Skin of body (tissue), 2 donors: ENCODE data around the gene SYNGR3. TPM values are rescaled to one million over a fixed set of nuclear protein-coding genes. Genes with fewer than 3 reads are reported as not detected.
"Not testable (repeated sequence)": the region's sequence is repeated elsewhere in the genome, so short reads cannot be mapped to it uniquely, and the experiment has no call there.

Experiments
- DNase-seq: peaks from one replicate; lab custom pipeline; 2025; lab: John Stamatoyannopoulos, UW
- total RNA-seq: library from RNA; depleted of rRNA; stranded (reverse); fragments of >200 nt; gene quantifications from one replicate; pipeline ENCODE4 v1.2.3, GENCODE V29; 2014

The SYNGR3 gene, protein sequence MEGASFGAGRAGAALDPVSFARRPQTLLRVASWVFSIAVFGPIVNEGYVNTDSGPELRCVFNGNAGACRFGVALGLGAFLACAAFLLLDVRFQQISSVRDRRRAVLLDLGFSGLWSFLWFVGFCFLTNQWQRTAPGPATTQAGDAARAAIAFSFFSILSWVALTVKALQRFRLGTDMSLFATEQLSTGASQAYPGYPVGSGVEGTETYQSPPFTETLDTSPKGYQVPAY
- 0.69 TPM for total RNA-seq

DNA sequence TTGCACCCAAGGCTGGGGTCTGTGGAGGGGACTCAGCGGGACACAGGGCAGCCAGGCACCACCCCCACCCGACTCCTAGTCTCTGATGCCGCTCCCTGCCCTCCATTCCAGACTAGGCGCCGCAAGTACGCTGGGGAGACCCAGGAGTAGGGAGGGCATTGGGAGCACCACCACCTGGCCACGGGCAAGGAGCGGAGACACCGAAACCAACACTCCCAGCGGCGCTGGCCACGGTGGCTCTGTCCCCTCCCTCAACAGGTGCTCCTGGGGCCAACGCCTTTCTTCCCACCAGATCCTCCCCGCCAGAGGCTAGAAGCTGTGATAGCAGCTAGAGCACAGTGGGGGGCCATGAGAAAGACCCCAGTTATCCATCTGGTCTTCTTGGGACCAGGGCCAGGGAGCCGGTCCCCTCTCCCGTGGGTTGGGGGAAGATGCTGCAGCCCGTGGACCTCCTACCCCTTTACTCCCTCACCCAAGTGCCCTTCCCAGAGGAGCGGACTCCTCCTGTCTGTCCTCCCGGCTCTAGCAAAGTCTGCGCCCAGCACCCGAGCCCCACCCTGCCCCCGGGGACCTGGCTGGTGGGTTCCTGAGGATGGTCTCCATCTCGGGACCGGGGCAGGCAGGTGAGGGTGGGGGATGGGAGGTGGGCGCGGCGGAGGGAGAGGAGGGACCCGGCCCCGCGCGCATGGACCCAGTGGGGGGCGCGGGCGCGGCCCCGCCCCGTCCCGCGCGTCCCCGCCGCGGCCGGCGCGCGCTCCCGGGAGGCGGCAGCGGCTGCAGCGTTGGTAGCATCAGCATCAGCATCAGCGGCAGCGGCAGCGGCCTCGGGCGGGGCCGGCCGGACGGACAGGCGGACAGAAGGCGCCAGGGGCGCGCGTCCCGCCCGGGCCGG, at the start of gene SYNGR3:
TSS of gene SYNGR3 (plus strand) at position 762 of the 892 bp plus-strand sequence. CDS start 133 bp downstream, outside the sequence.
- DNase-seq, result no peak

DNA sequence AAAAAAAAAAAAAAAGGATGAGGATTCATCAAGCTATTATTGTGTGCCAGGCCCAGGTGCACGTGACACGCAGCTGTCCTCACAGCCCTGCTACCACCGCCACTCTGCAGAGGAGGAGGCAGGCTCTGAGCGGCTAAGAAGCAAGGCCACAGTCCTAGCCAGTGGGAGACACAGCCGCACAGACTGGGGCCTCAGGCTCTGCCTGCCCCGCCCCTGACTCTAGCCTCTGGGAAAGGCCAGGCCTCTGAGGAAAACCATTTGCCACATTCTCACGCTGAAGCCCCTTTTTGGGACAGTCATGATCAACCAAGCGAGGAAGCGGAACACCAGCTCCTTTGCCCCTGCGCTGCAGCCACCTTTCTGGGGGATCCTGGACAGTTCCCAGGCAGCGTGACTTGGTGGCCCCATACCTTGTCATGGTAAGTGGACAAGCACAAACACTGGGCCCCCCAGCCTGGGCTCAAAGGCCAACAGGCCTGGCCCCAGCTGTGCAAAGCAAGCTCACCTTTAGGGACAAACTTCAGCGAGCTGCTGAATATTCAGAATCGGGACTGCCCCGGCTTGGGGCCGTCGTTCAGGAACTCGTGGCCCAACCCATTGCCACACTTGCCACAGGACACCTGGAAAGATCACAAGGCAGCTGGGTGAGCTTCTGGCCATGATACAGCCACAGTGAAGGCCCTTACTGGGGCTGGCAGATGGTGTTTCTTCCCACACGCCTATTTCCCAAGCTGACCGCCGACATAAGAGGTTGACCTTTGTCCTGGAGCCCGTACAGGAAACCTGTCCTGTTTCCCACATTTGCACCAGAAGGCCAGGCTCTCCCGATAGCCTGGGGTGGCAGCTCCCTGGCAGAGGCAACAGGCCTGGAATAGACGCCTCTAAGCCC, 49.3 kb upstream of the SYNGR3 start:
- no peak for DNase-seq

DNA sequence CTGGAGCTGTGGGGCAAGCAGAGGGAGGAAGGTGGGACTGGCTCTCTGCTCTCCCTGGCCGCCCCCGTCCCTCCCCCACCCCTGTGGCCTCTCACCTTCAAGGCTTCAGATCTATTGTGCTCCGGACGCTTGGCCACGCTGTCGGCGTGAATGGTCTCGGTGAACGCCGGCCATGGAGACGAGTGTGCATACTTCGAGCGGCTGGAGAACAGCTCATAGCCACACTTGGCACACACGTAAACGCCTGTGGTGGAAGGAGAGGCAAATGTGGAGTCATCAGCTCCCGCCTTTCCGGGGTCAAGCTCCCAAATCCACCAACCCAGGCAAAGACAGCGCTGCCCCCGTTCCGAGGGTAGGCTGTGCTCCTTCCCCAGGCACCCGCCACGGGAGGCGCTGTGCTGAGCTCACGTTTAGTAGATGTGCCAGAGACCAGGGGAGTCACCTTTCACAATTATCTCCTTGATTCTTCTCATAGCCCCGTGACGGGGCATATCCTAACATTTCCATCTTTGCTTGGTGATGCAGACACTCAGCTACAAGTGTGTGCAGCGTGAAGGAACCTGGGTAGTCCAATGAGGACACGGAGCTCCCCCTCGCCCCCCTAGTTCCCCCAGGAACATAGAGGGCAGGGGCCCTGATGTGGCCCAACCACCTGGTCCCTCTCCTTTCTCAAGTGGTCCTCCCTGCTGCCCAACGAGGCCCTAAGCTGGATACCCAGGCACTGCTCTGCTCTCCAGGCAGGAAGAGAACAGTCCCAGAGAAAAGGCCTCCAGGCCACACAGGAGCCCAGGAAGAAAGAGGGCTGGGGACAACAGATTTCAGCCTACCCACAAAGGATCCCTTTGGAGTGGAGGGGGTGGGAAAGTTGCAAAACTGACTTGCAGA, 48.4 kb upstream of the SYNGR3 start:
- no peak for DNase-seq

DNA sequence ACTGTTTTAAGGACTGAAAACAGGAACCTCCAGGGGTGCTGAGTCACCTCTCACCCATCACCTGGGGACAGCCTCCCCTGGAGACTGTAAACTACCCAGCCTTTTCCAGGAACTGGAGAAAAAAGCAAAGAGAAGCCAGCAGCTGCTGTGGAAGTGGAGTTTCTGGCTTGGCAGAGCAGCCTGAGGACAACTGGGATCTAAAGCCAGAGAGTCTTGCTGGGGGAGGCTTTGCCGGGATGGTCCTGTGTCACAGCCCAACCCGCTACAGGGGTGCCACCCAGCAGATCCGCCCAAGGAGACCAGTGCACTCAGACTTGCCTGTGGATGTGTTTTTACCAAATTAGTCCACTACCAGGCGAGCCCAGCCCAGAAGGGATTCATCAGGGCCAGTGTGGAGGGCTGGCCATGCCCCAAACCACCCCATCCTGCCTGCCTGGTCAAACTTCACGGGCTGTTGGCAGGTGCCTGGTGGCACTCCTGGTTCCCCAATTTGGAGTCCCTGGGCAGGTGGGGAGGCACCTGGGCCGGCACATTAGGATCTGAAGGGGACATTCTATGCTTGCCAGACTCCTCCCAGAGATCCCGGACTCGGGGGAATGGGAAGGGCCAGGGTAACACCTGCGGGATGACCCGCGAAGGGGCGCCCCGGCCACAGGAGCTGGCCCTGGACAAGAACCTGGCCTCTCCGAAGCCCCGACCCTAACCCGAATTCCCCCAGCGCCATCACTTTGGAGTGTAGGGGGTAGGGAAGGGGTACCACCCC, 47.5 kb upstream of the SYNGR3 start:
- DNase-seq, result no peak

DNA sequence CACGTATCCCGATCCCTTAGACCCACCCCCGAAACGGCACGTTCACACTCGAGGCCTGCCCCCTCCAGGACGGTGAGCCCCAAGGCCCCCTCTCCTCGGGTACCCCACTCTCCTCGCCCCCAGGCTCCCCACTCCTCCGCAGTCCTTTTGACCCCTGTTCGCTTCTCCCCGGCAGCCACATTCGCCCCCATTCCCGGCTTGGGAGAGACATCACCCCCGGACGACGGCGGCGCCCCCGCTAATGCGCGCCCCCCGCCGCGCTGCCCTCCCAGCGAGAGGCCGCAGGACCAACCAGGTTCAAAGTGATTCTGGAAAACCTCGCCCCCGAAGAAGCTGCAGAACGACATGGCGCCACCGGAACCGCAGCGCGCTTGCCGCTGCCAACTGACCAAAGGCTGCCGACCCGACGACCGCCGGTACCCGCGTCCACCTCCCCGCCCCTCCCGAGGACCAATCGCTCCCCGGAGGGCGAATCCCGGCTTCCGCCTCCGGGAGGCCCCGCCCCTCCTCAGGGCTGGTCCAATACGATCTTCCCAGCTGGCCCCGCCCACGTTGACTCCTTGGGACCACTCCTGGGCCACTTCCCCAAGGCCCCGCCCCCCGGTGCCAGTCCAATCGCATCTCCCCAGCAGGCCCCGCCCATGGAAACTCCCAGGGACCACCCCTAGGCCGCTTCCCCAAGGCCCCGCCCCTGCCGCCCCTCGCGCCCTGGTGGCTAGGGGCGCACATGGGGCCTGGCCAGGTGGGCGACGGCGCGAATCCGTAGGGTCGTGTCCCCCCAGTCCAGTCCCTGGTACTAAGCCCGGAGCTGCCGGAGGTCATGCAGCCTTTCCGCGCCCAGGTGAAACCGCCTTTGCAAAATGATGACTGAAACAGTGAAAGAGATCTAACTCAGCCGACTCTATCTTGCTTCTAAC, 46.7 kb upstream of the SYNGR3 start, which contains the start of gene MSRB1:
TSS of gene MSRB1 (minus strand) at position 390 of the 917 bp plus-strand sequence. CDS start at position 347, 43 bp downstream.
- peak; percentile 94 for DNase-seq

DNA sequence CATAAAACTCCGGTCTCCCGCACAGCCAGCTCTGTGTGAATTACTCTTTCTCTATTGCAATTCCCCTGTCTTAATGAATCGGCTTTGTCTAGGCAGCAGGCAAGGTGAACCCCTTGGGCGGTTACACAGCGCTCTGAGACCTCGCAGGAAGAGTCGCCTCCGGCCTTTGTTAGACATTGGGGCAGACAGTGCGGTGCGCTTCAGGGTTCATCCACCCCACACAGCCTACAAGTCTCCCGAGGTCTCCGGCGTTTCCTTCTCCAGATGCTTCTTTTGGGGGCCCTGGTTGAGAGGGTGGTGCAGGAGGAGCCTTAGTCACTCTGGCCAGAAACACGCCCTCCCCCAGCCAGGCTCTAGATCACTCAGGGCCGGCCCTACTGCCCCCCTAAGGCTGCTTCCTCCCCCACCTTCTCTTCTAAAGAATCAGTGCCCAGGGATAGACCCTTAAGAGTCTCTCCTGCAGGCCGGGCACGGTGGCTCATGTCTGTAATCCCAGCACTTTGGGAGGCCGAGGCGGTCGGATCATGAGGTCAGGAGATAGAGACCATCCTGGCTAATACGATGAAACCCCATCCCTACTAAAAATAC, 45.1 kb upstream of the SYNGR3 start:
- no peak for DNase-seq

DNA sequence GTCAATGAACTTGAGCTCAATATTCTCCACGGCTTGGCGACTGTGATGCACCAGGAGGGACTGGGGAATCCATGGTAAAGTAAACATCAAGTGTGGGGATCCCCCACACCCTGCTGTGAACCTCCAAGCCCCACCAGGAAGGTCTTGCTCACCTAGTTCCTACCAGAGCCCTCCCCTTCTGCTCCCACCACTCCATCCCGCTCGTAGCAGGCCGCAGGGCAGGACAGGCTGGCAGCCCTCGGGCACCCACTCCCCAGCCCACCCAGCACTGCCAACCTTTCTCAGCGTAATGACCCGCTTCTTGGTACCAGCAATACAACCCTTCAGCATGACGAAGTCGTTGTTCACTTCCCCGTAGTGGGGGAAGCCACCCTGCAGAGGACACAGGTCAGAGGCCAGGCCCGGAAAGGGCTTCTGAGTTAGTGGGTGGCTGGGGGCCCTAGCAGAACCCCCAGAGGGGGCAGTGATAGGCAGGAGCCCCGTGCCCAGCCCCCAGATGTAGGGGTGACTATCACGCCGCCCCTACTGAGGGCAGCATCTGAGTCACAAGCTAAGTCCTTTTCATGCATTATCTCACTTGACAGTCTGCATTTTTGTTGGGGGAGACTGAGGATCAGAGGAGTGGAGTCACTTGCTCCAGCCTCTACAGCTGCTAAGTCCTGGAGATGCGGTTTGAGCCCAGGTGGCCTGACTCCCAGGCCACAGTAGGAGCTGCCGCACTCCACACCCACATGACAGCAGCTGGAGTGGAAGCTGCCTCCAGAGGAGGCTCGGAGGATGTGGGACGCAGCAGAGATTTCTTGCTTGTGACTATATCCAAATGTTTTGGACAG, 44.0 kb upstream of the SYNGR3 start:
- DNase-seq, result no peak

DNA sequence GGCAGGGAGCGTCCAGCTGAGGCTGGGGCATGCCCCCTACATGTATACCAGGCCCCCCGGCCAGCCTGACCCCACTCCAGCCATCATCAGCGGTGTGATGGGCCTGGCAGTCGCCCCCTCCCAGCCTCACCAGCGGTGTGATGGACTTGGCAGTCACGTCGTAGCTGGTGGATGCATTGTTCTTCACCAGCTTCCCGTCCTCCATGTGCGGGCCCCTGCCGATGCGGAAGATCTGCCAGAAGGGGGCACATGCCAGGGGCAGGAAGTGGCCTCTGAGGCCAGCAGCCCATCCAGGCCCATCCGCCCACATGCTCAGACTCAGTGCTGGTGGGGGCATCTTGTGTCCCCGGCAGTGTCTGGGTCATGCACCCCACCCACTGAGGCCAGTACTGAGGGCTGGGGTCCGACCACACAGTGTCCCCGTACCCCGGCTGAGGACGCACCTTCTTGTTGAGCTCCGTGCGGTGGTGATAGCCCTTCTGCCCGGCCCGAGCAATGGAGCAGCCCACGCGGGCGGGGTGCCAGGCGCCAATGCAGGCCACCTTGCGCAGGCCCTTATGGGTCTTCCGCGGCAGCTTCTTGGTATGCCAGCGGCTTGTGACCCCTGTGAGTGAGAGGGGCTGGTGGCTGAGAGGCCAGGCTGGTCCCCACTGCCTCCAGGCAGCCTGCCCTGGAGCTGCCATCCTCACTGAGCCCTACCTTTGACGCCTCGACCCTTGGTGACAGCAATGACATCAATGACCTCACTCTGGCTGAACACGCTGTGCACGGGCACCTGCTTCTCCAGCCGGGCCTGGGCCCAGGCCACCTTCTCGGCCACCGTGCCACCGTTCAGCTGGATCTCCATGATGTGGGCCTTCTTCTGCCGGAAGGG, 43.0 kb upstream of the SYNGR3 start:
- DNase-seq, result no peak

DNA sequence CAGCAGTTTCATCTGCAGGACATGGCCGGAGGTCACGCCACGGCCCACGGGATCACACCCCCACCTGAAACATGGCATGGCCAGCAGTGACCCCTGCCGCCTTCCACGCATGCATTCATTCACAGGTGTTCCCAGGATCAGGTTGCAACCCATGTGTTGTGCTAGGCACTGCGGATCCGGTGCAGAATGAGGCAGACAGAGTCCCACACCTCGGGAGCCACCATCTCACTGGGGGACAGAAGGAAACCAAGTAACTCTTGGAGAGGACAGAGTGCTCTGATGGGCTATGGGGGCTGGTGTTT, 42.5 kb upstream of the SYNGR3 start:
- DNase-seq, result no peak

DNA sequence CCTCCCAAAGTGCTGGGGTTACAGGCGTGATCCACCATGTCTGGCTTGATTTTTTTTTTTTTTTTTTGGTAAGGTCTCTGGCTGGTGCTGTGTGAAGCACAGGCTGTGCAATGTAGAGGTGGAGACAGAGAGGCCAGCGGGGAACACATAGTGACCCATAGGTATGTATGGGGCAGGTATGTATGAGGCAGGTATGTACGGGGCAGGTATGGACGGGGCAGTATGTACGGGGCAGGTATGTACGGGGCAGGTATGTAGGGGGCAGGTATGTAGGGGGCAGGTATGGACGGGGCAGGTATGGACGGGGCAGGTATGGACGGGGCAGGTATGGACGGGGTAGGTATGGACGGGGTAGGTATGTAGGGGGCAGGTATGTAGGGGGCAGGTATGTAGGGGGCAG, 40.3 kb upstream of the SYNGR3 start:
- no peak for DNase-seq

DNA sequence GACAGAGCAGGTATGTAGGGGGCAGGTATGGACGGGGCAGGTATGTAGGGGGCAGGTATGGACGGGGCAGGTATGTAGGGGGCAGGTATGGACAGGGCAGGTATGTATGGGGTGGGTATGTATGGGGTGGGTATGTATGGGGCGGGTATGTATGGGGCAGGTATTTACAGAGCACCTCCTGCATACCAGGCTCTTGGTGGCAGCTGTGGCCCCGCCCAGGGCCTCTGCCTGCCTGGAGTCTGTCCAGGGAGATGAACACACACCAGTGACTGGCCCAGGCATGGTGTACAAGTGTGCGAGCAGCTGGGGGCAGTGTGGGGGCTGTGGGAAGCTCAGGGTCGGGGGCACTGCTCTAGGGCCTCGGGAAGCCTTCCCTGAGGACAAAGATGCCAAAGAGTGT, 39.7 kb upstream of the SYNGR3 start:
- no peak for DNase-seq

DNA sequence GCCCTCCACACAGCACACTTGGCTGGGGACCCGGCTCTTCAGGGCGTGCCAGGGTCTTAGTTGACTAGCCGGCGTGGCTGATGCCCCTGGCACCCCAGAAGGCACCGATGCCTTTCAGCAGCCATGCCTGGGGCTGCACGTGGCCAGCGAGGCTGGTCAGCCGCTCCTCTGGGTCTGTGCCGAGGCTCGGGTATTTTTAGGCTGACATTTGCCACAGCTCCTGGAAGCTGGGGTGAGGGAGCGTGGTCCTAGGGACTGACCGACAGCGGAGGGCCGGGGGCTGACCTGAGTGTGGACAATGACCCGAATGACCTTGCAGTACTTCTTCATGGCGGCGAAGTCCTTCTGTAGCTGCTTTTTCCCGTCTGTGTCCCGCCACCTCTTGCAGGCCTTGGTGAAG, 39.2 kb upstream of the SYNGR3 start:
- no peak for DNase-seq

DNA sequence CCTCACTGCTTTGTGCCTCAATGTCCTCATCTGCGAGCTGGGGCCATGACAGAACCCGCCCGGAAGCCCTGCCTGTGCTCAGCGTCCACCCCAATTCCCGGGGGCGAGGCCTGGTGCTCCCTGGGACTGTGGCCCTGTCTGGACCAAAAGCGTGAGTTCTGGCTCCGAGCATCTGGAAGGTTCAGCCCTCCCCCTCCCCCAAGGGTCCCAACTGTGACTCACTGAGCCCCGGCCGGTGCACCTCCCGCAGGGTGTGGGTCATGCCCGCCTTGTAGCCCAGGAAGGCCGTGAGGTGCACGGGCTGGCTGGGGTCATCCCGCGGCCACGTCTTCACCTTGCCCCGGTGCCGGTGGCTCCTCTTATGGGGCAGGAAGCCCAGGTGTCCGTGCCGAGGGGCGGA, 36.0 kb upstream of the SYNGR3 start:
- DNase-seq, result no peak

DNA sequence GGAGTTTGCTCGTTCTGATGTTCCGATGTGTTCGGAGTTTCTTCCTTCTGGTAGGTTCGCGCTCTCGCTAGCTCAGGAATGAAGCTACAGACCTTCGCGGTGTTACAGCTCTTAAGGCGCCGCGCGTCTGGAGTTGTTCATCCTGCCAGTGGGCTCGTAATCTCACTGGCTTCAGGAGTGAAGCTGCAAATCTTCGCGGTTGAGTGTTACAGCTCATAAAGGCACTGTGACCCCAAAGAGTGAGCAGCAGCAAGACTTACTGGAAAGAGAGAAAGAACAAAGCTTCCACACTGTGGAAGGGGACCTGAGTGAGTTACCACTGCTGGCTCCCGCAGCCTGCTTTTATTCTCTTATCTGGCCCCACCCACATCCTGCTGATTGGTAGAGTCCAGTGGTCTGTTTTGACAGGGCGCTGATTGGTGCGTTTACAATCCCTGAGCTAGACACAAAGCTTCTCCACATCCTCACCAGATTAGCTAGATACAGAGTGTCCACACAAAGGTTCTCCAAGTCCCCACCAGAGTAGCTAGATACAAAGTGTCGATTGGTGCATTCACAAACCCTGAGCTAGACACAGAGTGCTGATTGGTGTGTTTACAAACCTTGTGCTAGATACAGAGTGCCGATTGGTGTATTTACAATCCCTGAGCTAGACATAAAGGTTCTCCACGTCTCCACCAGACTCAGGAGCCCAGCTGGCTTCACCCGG, 32.2 kb upstream of the SYNGR3 start:
- not testable (repeated sequence) for DNase-seq

DNA sequence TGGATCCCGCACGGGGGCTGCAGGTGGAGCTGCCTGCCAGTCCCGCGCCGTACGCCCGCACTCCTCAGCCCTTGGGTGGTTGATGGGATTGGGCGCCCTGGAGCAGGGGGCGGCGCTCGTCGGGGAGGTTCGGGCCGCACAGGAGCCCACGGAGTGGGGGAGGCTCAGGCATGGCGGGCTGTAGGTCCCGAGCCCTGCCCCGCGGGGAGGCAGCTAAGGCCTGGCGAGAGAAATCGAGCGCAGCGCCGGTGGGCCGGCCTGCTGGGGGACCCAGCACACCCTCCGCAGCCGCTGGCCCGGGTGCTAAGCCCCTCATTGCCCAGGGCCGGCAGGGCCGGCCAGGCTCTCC, 31.7 kb upstream of the SYNGR3 start:
- not testable (repeated sequence) for DNase-seq

DNA sequence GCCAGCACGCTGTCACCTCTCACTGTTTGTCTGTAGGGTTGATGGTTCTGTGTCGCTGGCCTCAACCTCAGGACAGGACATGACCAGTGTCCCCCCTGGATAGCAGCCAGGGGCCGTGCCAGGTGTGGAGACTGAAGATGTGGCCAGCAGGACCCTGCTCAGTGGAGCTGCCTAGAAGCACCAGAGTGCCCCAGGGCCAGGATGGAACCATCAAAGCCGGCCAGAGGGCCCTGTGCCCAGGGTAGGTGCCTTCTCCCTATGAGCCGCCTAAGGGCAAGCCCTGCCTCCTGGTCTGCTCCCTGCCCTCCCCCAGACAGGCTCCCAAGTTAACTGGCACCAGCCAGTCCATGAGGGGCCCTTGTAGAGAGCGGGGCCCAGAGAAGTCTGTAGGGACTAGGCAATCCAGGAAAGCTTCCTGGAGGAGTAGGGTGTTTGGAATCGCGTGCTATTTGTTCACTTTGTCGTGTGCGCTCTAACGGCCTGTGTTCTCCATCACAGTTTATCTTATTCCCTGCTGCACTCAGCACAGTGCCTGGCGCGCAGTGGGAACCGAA, 31.0 kb upstream of the SYNGR3 start:
- no peak for DNase-seq
